ENCODE data around the gene RNF26. TPM values are rescaled to one million over a fixed set of nuclear protein-coding genes. Genes with fewer than 3 reads are reported as not detected.

The RNF26 gene
- total and polyA plus RNA-seq, 5 donors = 9.7 to 19.6 (median 14.3) TPM

GRCh38 chr11:119337581-119338317 is 3.4 kb downstream of the RNF26 start:
- H3K27me3 ChIP-seq (ENCODE audit: control insufficient read depth, insufficient read depth) = no peaks in the 10 kb centered on the region
- H3K4me1 ChIP-seq (ENCODE audit: control insufficient read depth, insufficient read depth, low read length) = peaks cover 21% of the 10 kb centered on the region
- intact Hi-C loops (cut with DNase I) = no loop called here
- 30% methylated on average over 9 of the region's 9 CpGs for WGBS
- ATAC-seq (no peak), DNase-seq (peak in 2 of 3 donors; percentile 48 to 64)
- H3K27ac ChIP-seq (ENCODE audit: low read length) = no peak overlapping the region
- no peaks in the 10 kb centered on the region for H3K9me3 ChIP-seq (ENCODE audit: control insufficient read depth, low read length)
- no peak overlapping the region for H3K4me3 ChIP-seq (ENCODE audit: low read length)

GRCh38 chr11:119338318-119338890 is 4.1 kb downstream of the RNF26 start:
- Histone ChIP-seq H3K27ac (ENCODE audit: low read length) (no peak overlapping the region), H3K27me3 (ENCODE audit: control insufficient read depth, insufficient read depth) (no peaks in the 10 kb centered on the region), H3K9me3 (ENCODE audit: control insufficient read depth, low read length) (no peaks in the 10 kb centered on the region), H3K4me1 (ENCODE audit: control insufficient read depth, insufficient read depth, low read length) (peaks cover 21% of the 10 kb centered on the region), H3K4me3 (ENCODE audit: low read length) (no peak overlapping the region)
- peak; percentile 67 to 85 (median 83) for DNase-seq
- peak; percentile 9 to 12 for ATAC-seq
- 10% methylated on average over 17 of the region's 17 CpGs for WGBS
- intact Hi-C loops (cut with DNase I) = no loop called here

GRCh38 chr11:119338965-119339588 is 4.8 kb downstream of the RNF26 start:
- ATAC-seq (no peak), DNase-seq (peak; percentile 40 to 71 (median 69))
- H3K27me3 ChIP-seq (ENCODE audit: control insufficient read depth, insufficient read depth) = no peaks in the 10 kb centered on the region
- intact Hi-C loops (cut with DNase I) = no loop called here
- 36% methylated on average over 11 of the region's 11 CpGs for WGBS
- peak overlapping the region; percentile 44 for H3K4me3 ChIP-seq (ENCODE audit: low read length)
- H3K27ac ChIP-seq (ENCODE audit: low read length) = peak overlapping the region; percentile 59
- peaks cover 21% of the 10 kb centered on the region for H3K4me1 ChIP-seq (ENCODE audit: control insufficient read depth, insufficient read depth, low read length)
- no peaks in the 10 kb centered on the region for H3K9me3 ChIP-seq (ENCODE audit: control insufficient read depth, low read length)

DNA sequence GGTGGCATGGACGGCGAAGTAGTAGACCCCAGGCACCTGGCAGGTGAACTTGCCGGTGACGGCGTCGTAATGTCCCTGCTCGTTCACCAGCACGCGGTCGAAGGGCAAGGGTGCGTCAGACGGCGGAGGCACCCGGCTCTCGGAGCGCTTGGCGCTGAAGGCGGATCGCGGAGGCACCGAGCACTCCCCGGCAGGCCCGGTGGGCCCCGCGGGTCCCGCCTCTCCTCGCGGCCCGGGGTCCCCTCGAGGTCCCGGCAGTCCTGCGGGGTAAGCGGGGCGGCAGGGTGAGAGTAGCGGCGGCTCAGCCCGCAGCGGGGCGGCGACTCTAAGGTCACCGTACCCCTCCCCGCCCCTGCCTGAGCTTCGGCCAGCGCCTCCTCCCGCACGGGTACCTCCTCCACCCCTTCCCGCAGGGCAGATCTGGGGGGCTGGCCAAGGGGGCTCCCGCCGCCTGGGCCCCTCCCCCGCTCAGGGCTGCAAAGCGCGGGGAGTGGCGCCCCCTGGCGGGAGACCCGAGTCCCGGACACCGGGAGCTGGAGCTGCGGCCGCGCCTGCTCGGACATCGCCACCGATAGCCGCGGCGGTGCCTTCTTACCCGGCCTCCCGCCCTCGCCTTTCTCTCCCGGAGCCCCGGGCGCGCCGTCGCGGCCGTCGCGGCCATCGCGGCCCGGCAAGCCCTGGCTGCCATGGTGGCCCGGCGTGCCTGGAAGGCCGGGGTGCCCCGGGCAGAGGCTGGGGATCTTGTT is 5.4 kb downstream of the RNF26 start:
- intact Hi-C loops (cut with DNase I) = no loop called here
- WGBS = 2% methylated on average over 86 of the region's 86 CpGs
- Histone ChIP-seq H3K9me3 (ENCODE audit: control insufficient read depth, low read length) (no peaks in the 10 kb centered on the region), H3K27me3 (ENCODE audit: control insufficient read depth, insufficient read depth) (no peaks in the 10 kb centered on the region), H3K4me3 (ENCODE audit: low read length) (peak overlapping the region; percentile 44), H3K4me1 (ENCODE audit: control insufficient read depth, insufficient read depth, low read length) (peaks cover 21% of the 10 kb centered on the region), H3K27ac (ENCODE audit: low read length) (peak overlapping the region; percentile 59)
- peak; percentile 83 to 93 (median 91) for DNase-seq
- peak; percentile 66 to 68 for ATAC-seq

DNA sequence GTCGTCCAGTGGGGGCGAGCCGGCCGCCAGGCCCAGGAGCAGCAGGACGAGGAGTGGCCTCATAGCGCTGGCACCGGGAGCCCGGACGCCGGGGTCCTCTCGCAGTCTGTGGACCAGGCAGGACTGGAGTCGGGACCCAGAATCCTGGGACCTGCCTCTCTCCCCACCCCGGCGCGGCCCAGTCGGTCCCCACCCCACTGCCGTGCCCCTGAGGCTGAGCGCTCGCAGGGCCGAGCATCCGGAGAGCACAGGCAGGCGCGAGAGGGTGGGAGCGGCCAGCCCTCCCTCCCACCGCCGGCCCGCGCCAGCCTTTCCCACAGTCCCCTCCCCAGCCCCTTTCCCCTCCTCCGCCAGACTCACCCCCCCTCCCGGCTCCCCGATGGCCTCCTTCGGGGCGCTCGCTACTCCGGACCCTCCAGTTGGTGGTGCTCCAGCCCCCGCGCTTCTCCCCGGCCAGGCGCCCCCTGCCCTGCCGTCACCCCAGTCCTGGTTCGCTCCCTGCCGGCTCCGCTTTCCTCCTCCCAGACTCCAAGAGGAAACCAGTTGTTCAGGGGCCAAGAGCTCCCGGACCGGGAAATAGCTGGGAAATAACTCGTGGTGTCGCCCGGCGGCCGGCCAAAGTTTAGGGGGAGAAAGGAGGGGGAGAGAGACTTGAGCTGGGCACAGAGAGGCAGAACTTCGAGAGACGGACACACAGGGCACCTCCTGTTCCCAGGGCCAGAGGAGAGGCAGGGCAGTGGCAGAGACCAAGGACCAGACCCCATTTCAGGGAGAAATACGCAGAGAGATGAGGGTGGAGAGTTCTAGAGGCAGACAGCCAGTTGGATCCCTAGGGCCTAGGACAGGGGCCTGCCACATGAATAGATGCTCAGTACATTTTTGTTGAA is 6.3 kb downstream of the RNF26 start, which contains the start of gene C1QTNF5:
Gene C1QTNF5, minus strand, starts transcription at position 549 of the 887 bp plus-strand sequence. Its CDS starts 486 bp downstream, at position 63.
- intact Hi-C loops (cut with DNase I) = no loop called here
- Histone ChIP-seq H3K9me3 (ENCODE audit: control insufficient read depth, low read length) (no peaks in the 10 kb centered on the region), H3K4me1 (ENCODE audit: control insufficient read depth, insufficient read depth, low read length) (peaks cover 14% of the 10 kb centered on the region), H3K27me3 (ENCODE audit: control insufficient read depth, insufficient read depth) (no peaks in the 10 kb centered on the region), H3K27ac (ENCODE audit: low read length) (peak within 1 kb of the TSS; percentile 59), H3K4me3 (ENCODE audit: low read length) (peak within 1 kb of the TSS; percentile 44)
- whole genome bisulfite sequencing = 3% methylated on average over 53 of the region's 53 CpGs
- ATAC-seq (peak; percentile 64 to 74), DNase-seq (peak; percentile 91 to 97 (median 96))

GRCh38 chr11:119341222-119342022 is 7.1 kb downstream of the RNF26 start:
- DNase-seq (peak in 1 of 3 donors; percentile 67), ATAC-seq (peak in 1 of 2 donors; percentile 1)
- Histone ChIP-seq H3K27ac (ENCODE audit: low read length) (peak overlapping the region; percentile 59), H3K4me1 (ENCODE audit: control insufficient read depth, insufficient read depth, low read length) (peaks cover 14% of the 10 kb centered on the region), H3K27me3 (ENCODE audit: control insufficient read depth, insufficient read depth) (no peaks in the 10 kb centered on the region), H3K4me3 (ENCODE audit: low read length) (no peak overlapping the region), H3K9me3 (ENCODE audit: control insufficient read depth, low read length) (no peaks in the 10 kb centered on the region)
- 55% methylated on average over 16 of the region's 16 CpGs for WGBS
- intact Hi-C loops (cut with DNase I) = no loop called here

DNA sequence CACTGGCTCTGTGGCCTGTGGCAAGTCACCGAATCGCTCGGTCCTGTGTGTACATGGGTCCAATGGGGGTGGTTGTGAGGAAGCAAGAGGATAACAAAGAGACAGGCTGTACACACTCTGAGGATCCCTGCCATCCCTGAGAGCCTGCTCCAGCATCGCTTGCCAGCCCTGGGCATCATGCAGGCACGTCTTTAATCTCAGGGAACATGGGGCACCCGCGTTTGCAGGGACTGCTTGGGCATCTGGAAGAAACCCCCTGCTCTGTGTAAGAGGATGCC is 7.6 kb downstream of the RNF26 start:
- peaks cover 14% of the 10 kb centered on the region for H3K4me1 ChIP-seq (ENCODE audit: control insufficient read depth, insufficient read depth, low read length)
- no peak for DNase-seq
- no peaks in the 10 kb centered on the region for H3K27me3 ChIP-seq (ENCODE audit: control insufficient read depth, insufficient read depth)
- ATAC-seq = no peak
- H3K9me3 ChIP-seq (ENCODE audit: control insufficient read depth, low read length) = no peaks in the 10 kb centered on the region
- 81% methylated on average over 7 of the region's 7 CpGs for WGBS
- no peak overlapping the region for H3K27ac ChIP-seq (ENCODE audit: low read length)
- H3K4me3 ChIP-seq (ENCODE audit: low read length) = no peak overlapping the region
- intact Hi-C loops (cut with DNase I) = no loop called here

- H3K4me3 ChIP-seq (ENCODE audit: low read length) = no peak overlapping the region
- peak in 1 of 3 donors; percentile 63 for DNase-seq
- intact Hi-C loops (cut with DNase I) = no loop called here
- WGBS = 82% methylated on average over 10 of the region's 10 CpGs
- H3K4me1 ChIP-seq (ENCODE audit: control insufficient read depth, insufficient read depth, low read length) = peaks cover 14% of the 10 kb centered on the region
- H3K9me3 ChIP-seq (ENCODE audit: control insufficient read depth, low read length) = no peaks in the 10 kb centered on the region
- no peaks in the 10 kb centered on the region for H3K27me3 ChIP-seq (ENCODE audit: control insufficient read depth, insufficient read depth)
- ATAC-seq = no peak
- no peak overlapping the region for H3K27ac ChIP-seq (ENCODE audit: low read length)
Measured at GRCh38 chr11:119342362-119343130, 8.2 kb downstream of the RNF26 start.

DNA sequence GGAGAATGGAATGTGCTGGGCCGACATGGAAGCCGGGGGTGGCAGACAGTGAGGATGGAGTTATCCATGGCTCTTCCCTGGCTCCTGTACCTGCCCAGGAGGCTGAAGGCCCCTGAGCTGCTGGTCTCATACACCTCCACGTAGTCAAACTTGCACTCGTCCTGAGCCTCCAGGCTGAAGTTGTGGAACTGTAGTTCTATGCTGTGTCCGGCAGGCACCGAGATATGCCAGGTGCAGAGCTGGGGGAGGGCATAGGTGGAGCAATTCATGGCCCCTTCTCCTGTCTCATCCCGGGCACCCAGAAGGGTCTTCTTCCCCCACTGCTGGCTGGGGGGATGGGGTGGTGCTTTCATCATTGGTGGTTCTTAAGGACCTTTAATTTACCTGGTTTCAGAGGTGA is 9.4 kb downstream of the RNF26 start:
- no peak overlapping the region for H3K27ac ChIP-seq (ENCODE audit: low read length)
- H3K27me3 ChIP-seq (ENCODE audit: control insufficient read depth, insufficient read depth) = no peaks in the 10 kb centered on the region
- no peaks in the 10 kb centered on the region for H3K9me3 ChIP-seq (ENCODE audit: control insufficient read depth, low read length)
- ATAC-seq (no peak), DNase-seq (no peak)
- peaks cover 14% of the 10 kb centered on the region for H3K4me1 ChIP-seq (ENCODE audit: control insufficient read depth, insufficient read depth, low read length)
- H3K4me3 ChIP-seq (ENCODE audit: low read length) = no peak overlapping the region
- 90% methylated on average over 7 of the region's 7 CpGs for WGBS
- intact Hi-C loops (cut with DNase I) = no loop called here

Data from right cardiac atrium (tissue), 5 donors.